HepG2 (cell line): ENCODE data around the gene WNT9A.

ENCODE experiments used
- ARHGAP35 ChIP-seq: sonication (generic); formaldehyde crosslinking; IDR thresholded peaks from 2 replicates; pipeline ENCODE4 v1.9.0; 2022; ENCODE audit warnings: mild to moderate bottlenecking, inconsistent platforms, moderate library complexity, missing genetic modification reagents, borderline replicate concordance
- IRF1 ChIP-seq: sonication (generic); formaldehyde crosslinking; IDR thresholded peaks from 2 replicates; pipeline ENCODE4 v1.4.0; 2020; ENCODE audit warnings: low read depth, mild to moderate bottlenecking, missing genetic modification reagents
- KLF16 ChIP-seq, 2 experiments: sonication (generic) in 1 of 2; formaldehyde crosslinking in 1 of 2; IDR thresholded peaks; 2 replicates each; pipeline versions ENCODE4 v1.6.1 to v1.8.0; 2016 to 2023; ENCODE audit warnings: missing genetic modification reagents in 2 of 2, missing compliant biosample characterization in 1 of 2
- SALL2 ChIP-seq: sonication (generic); formaldehyde crosslinking; IDR thresholded peaks from 2 replicates; pipeline ENCODE4 v1.8.1; 2023; ENCODE audit warnings: mild to moderate bottlenecking, missing genetic modification reagents, inconsistent platforms
- SIX4 ChIP-seq: sonication (generic); formaldehyde crosslinking; IDR thresholded peaks from 2 replicates; pipeline ENCODE4 v1.4.0; 2020; ENCODE audit warnings: missing genetic modification reagents
- ZBTB1 ChIP-seq: sonication (generic); formaldehyde crosslinking; IDR thresholded peaks from 2 replicates; pipeline ENCODE4 v1.4.0; 2020; ENCODE audit warnings: missing genetic modification reagents, borderline replicate concordance
- TF ChIP-seq, protein P1 (sequence below): sonication (generic); formaldehyde crosslinking; IDR thresholded peaks from 2 replicates; pipeline ENCODE4 v1.5.0; 2020; ENCODE audit warnings: missing genetic modification reagents

DNA sequence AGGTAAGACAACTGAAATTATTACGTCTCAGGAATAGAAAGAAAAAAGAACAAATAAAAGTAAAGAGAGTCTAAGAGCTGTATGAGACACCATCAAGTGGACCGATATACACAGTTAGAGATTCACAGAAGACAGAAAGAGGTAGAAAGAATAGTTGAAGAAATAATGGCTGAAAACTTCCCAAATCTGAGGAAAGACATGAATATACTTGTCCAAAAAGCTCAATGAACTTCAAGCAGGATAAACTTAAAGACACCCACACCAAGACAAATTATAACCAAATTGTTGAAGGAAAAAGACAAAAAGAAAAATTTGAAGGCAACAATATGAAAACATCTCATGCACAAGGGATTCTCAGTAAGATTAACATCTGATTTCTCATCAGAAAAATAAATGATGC is 39.4 kb upstream of the WNT9A start:
- TF ChIP-seq IRF1 (CRISPR knock-in tag) (no peak), KLF16 (CRISPR knock-in tag; IDR thresholded peaks at IDR 0.05) (no peak), ZBTB1 (CRISPR knock-in tag) (no peak), SALL2 (no peak), ARHGAP35 (CRISPR knock-in tag) (no peak), SIX4 (CRISPR knock-in tag) (no peak)
- TF ChIP-seq, protein P1, sequence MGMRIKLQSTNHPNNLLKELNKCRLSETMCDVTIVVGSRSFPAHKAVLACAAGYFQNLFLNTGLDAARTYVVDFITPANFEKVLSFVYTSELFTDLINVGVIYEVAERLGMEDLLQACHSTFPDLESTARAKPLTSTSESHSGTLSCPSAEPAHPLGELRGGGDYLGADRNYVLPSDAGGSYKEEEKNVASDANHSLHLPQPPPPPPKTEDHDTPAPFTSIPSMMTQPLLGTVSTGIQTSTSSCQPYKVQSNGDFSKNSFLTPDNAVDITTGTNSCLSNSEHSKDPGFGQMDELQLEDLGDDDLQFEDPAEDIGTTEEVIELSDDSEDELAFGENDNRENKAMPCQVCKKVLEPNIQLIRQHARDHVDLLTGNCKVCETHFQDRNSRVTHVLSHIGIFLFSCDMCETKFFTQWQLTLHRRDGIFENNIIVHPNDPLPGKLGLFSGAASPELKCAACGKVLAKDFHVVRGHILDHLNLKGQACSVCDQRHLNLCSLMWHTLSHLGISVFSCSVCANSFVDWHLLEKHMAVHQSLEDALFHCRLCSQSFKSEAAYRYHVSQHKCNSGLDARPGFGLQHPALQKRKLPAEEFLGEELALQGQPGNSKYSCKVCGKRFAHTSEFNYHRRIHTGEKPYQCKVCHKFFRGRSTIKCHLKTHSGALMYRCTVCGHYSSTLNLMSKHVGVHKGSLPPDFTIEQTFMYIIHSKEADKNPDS = no peak
